ACC112 (cell line): ENCODE measurements around the gene SEL1L.
"Not testable (repeated sequence)": the region's sequence is repeated elsewhere in the genome, so short reads cannot be mapped to it uniquely, and the experiment has no call there.

Experiments
- H2AFZ ChIP-seq: fragments of 200-600 bp; sonication (generic); one replicate; pipeline ENCODE4 v1.6.0; 2017; ENCODE audit warnings: antibody characterized with exemption, low read length; ENCODE audit not compliant: unreplicated experiment
- H3K27ac ChIP-seq: fragments of 200-600 bp; sonication (generic); 2 replicates; pipeline ENCODE4 v1.5.1; 2014; ENCODE audit warnings: low read depth, mild to moderate bottlenecking, antibody characterized with exemption, low read length, moderate library complexity
- H3K27me3 ChIP-seq: fragments of 200-600 bp; sonication (generic); 2 replicates; pipeline ENCODE4 v1.6.1; 2014; ENCODE audit warnings: mild to moderate bottlenecking, antibody characterized with exemption, low read length, moderate library complexity, mixed read lengths; ENCODE audit not compliant: insufficient read depth
- H3K36me3 ChIP-seq: fragments of 200-600 bp; sonication (generic); 2 replicates; pipeline ENCODE4 v1.6.1; 2016; ENCODE audit warnings: mild to moderate bottlenecking, antibody characterized with exemption, low read length, moderate library complexity, mixed read lengths; ENCODE audit not compliant: insufficient read depth
- H3K4me1 ChIP-seq: fragments of 200-600 bp; sonication (generic); one replicate; pipeline ENCODE4 v1.6.1; 2016; ENCODE audit warnings: low read length, mixed read lengths; ENCODE audit not compliant: insufficient read depth, unreplicated experiment, control insufficient read depth
- H3K4me3 ChIP-seq: fragments of 200-600 bp; sonication (generic); 2 replicates; pipeline ENCODE4 v1.5.1; 2014; ENCODE audit warnings: mild to moderate bottlenecking, low read depth, low read length
- H3K79me2 ChIP-seq: fragments of 200-600 bp; sonication (generic); one replicate; pipeline ENCODE4 v1.6.0; 2016; ENCODE audit warnings: low read length; ENCODE audit not compliant: control insufficient read depth, unreplicated experiment, insufficient read depth

The SEL1L gene

DNA sequence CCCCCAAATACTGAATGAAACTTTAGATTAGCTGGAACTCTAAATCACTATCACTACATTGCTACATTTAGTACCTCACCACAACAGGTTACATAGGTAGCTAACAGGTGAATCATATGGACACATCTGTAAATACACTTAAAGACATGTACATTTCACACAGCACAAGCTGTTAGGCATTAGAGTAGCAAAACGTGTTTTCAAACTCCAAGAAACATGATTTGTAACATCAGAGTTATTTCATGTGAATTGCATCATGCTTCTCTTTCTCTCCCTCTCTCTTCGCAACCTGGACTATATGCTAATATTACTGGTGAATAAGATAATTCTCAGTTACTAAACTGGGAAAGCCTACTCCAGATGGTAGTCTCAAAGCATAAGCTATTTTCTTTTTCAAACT, 4.3 kb downstream of the SEL1L start:
- Histone ChIP-seq H3K79me2 (peaks cover 37% of the 10 kb centered on the region), H3K4me3 (no peak overlapping the region), H3K36me3 (peaks cover 8% of the 10 kb centered on the region), H2AFZ (no peak overlapping the region), H3K27me3 (no peaks in the 10 kb centered on the region), H3K4me1 (peaks cover 21% of the 10 kb centered on the region), H3K27ac (no peak overlapping the region)

- H3K4me1 ChIP-seq, result peaks cover 12% of the 10 kb centered on the region
- H3K4me3 ChIP-seq, result no peak overlapping the region
- H3K27me3 ChIP-seq, result no peaks in the 10 kb centered on the region
- no peak overlapping the region for H2AFZ ChIP-seq
- H3K36me3 ChIP-seq, result peaks cover 15% of the 10 kb centered on the region
- no peak overlapping the region for H3K27ac ChIP-seq
- peaks cover 10% of the 10 kb centered on the region for H3K79me2 ChIP-seq
Observed at GRCh38 chr14:81525129-81525528, 8.5 kb downstream of the SEL1L start.

DNA sequence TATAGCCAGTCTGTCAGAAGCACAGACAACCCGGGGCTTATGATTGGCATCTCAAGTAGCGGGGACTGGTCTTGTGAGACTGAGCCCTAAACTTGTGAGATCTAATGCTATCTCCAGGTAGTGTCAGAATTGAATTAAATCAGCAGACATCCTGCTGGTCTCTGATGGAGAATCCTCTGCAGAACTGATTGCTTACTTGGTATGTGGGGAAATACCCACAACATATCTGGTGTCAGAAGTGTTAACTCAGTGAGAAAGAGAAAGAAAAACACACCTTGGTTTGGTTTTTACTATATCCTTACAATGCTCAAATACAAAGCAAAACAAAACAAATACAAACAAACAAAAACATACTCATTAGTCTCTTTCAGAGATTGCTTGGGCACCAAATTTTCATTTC, 10.0 kb downstream of the SEL1L start:
- Histone ChIP-seq H3K79me2 (peaks cover 4% of the 10 kb centered on the region), H2AFZ (no peak overlapping the region), H3K36me3 (peaks cover 15% of the 10 kb centered on the region), H3K4me1 (peaks cover 3% of the 10 kb centered on the region), H3K4me3 (no peak overlapping the region), H3K27me3 (no peaks in the 10 kb centered on the region), H3K27ac (no peak overlapping the region)

DNA sequence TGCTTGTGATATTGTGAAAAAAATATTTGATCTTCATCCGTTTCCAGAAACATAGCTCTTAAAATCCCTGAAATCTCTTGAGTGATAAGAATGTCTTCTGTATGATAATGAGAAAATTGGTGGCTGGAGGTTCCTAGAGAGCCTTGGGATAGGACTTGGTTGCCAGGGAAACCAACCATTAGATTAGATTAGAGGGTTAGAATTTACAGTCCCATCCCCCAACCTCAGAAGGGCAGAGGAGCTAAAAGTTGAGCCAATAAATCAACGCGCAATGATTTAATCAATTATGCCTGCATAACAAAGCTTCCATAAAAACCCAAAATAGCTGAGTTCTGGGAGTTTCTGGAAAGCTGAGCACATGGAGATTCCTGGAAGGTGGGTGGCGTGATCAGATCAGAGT, 10.6 kb downstream of the SEL1L start:
- no peak overlapping the region for H3K4me3 ChIP-seq
- no peaks in the 10 kb centered on the region for H3K79me2 ChIP-seq
- H2AFZ ChIP-seq, result no peak overlapping the region
- H3K36me3 ChIP-seq, result peaks cover 15% of the 10 kb centered on the region
- H3K27me3 ChIP-seq, result no peaks in the 10 kb centered on the region
- no peak overlapping the region for H3K27ac ChIP-seq
- H3K4me1 ChIP-seq, result no peaks in the 10 kb centered on the region

DNA sequence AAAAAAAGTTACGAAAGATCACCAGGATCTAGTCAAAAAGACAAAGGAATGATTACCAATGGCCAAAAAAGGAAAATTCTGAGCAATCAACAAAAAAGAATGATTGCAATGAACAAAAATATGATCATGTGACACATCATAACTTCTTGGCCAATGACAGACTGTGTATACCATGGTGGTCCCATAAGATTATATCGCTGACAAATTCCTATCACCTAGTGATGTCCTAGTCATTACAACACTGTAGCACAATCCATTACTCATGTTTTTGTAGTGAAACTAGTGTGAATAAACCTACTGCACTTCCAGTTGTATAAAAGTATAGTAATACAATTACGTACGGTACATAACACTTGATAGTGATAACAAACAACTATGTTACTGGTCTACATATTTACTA, 12.3 kb downstream of the SEL1L start:
- H3K79me2 ChIP-seq, result no peaks in the 10 kb centered on the region
- H3K36me3 ChIP-seq, result peaks cover 17% of the 10 kb centered on the region
- no peak overlapping the region for H3K4me3 ChIP-seq
- H3K27me3 ChIP-seq, result no peaks in the 10 kb centered on the region
- no peaks in the 10 kb centered on the region for H3K4me1 ChIP-seq
- H2AFZ ChIP-seq, result no peak overlapping the region
- no peak overlapping the region for H3K27ac ChIP-seq

DNA sequence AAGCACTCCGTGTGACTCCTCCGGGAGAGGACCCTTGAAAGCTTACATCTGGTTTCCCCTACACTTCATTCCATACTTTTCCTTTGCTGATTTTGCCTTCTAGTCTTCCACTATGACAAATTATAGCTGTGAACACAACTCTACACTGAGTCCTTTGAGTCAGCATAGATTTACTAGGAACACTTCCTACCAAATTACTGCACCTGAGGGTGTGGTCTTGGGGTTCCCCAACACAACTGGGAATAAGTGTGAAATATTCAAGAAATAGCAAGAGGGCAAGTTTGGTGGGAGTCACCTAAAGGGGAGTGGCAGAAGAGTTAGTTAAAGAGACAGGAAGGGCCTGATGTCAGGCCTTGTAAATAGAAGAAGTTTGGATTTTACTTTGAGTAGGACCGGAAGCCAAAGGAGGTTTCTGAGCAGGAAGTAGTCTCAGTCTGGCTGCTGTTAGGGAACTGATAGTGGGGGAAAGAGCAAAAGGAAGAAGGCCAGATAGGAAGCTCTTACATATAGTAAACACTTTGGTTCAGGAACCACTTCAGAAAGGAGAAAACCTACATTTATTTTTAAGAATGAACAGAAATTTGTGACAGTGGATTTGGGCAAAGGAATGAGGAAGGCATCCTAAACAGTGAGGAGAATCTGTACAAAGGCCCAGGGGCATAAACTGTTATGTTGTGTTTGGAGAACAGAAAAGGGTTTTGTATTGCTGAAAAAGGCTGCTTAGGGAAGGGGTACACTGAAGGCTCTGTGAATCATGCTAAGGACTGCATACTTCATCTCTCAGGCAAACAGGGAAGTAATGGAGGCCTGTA, 14.2 kb downstream of the SEL1L start:
- H3K4me3 ChIP-seq, result no peak overlapping the region
- H3K79me2 ChIP-seq, result no peaks in the 10 kb centered on the region
- peaks cover 13% of the 10 kb centered on the region; the same call in 1 of the 2 replicates for H3K36me3 ChIP-seq
- no peak overlapping the region for H2AFZ ChIP-seq
- H3K4me1 ChIP-seq, result no peaks in the 10 kb centered on the region
- no peak overlapping the region for H3K27ac ChIP-seq
- H3K27me3 ChIP-seq, result no peaks in the 10 kb centered on the region

- H3K27ac ChIP-seq, result no peak overlapping the region
- H3K27me3 ChIP-seq, result no peaks in the 10 kb centered on the region
- no peak overlapping the region for H3K4me3 ChIP-seq
- no peak overlapping the region for H2AFZ ChIP-seq
- H3K4me1 ChIP-seq, result no peaks in the 10 kb centered on the region
- no peaks in the 10 kb centered on the region for H3K79me2 ChIP-seq
- peaks cover 13% of the 10 kb centered on the region; the same call in 1 of the 2 replicates for H3K36me3 ChIP-seq
Observed at GRCh38 chr14:81517798-81518398, 15.8 kb downstream of the SEL1L start.

DNA sequence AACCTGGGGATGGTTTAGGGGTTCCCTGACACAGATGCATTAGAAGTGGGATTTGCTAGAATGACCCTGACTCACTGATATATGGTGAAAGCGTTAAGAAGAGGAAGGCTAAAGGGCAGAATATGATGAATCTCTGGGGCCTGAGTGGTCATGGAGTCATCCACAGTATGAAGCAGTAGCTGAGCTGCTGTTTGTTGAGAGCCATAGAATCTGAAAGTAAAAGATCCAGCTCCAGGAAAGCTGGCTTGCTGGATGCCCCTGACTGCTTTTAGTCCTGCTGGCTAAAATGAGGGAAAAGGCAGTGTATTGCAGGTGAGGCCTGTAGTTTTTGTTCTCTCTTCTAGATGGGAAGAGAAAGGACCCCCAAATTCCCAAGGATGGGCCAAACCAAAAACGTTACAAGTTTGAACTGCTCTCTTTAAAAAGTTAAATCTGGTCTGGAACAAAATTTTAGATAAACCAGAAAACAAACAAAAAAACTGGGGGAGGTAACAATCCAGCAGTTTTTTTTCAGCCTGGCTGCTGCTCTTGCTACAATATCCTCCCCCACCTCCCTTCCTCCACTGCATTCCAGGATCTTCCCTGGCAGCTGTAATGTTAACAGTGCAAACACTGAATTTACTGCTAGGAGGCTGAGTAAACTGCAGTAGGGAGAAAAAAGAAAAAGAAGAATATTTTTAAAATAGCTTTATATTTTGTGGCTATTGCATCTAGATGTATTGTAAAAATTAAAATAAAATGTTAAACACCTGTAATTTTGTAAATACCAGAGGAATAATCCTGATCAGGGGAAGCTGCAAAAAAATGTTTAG, 16.5 kb downstream of the SEL1L start:
- Histone ChIP-seq H3K79me2 (no peaks in the 10 kb centered on the region), H3K27ac (no peak overlapping the region), H2AFZ (no peak overlapping the region), H3K27me3 (no peaks in the 10 kb centered on the region), H3K4me3 (no peak overlapping the region), H3K4me1 (no peaks in the 10 kb centered on the region), H3K36me3 (peaks cover 6% of the 10 kb centered on the region; the same call in 1 of the 2 replicates)

DNA sequence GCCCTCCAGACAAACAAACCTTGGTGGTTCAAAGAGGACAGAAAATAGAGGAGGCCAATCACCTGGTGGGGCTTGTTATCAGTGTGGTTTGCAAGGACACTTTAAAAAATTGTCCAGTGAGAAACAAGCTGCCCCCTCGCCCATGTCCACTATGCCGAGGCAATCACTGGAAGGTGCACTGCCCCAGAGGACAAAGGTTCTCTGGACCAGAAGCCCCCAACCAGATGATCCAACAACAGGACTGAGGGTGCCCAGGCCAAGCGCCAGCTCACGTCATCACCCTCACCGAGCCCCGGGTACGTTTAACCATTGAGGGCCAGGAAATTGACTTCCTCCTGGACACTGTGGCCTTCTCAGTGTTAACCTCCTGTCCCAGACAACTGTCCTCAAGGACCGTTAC, 17.7 kb downstream of the SEL1L start:
- not testable (repeated sequence) for H3K27ac ChIP-seq, H3K79me2 ChIP-seq, H3K36me3 ChIP-seq

DNA sequence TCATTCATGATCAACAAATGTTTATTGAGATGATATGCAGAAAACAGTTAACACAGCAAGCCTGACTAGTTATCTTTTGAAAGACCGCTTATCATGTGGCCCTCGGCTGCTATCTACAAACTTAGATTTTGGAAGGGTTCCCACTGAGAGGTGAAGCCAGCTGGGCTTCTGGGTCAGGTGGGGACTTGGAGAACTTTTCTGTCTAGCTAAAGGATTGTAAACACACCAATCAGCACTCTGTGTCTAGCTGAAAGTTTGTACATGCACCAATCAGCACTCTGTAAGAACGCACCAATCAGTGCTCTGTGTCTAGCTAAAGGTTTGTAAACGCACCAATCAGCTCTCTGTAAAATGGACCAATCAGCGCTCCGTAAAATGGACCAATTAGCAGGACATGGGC, 20.8 kb downstream of the SEL1L start:
- H3K79me2 ChIP-seq, H3K36me3 ChIP-seq, H3K4me3 ChIP-seq, H2AFZ ChIP-seq, H3K27ac ChIP-seq, H3K27me3 ChIP-seq, H3K4me1 ChIP-seq: not testable (repeated sequence)

More for the DNA sequence above, 17.7 kb downstream of the SEL1L start:
- not testable (repeated sequence) for H3K27me3 ChIP-seq, H3K4me3 ChIP-seq, H2AFZ ChIP-seq, H3K4me1 ChIP-seq
